GM19193 (cell line): Measurements from ENCODE around the gene INTS1.

Experiments
- POLR2A ChIP-seq: IDR thresholded peaks from 4 replicates; pipeline ENCODE4 v1.6.1; 2011; ENCODE audit not compliant: insufficient read depth, insufficient read length; ENCODE audit errors: extremely low read depth

INTS1 gene

GRCh38 chr7:1423264-1423811 is 80.9 kb downstream of the INTS1 start:
- TF ChIP-seq POLR2A = no peak

GRCh38 chr7:1422512-1423263 is 81.5 kb downstream of the INTS1 start:
- no peak for TF ChIP-seq POLR2A

- TF ChIP-seq POLR2A = no peak
Measured at GRCh38 chr7:1421946-1422345, 82.2 kb downstream of the INTS1 start.

- TF ChIP-seq POLR2A = no peak
Measured at GRCh38 chr7:1421020-1421790, 83.0 kb downstream of the INTS1 start.
